RWPE1 (cell line): Measurements from ENCODE around the gene KCNK13.

Source experiments
- CTCF ChIA-PET: fragments of 350-600 bp; sonication (Branson Sonifier 250); formaldehyde crosslinking; extraction: SDS; loops from one replicate; lab custom pipeline; 2021; lab: Yijun Ruan, JAX
- POLR2A ChIA-PET: fragments of 400-600 bp; formaldehyde crosslinking; extraction: SDS; loops from one replicate; lab custom pipeline; 2020; ENCODE audit warnings: antibody characterized with exemption; ENCODE audit not compliant: low non-redundant PET; lab: Yijun Ruan, JAX
- DNase-seq: peaks from one replicate; pipeline ENCODE4 v3.0.0; 2012; ENCODE audit warnings: low spot score
- H3K27ac ChIP-seq: fragments of 450-650 bp; 2 replicates; pipeline ENCODE4 v1.5.1; 2017
- TF ChIP-seq, protein P1 (sequence below): fragments of 450-650 bp; conservative IDR thresholded peaks from 2 replicates; pipeline ENCODE4 v1.5.1; 2017; ENCODE audit warnings: low read depth, mild to moderate bottlenecking

The KCNK13 gene

DNA sequence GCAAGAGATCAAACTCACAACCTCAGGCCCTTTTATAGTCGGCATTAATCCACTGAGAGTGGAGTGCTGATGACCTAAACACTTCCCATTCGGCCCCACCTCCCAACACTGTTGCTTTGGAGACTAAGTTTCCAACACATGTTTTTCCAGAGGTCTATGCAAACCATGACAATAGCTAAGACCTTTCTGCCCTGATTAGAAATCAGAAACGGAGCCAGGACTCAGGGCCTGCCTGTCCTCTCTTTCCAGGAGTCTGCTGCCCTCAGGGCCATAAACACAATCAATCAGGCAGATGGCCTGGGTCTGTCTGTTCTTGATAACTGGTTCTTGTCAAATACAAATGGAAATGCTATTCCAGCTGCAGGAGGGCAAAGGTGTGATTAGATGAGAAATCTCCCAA is 97.4 kb downstream of the KCNK13 start:
- CTCF ChIA-PET: no interaction called here
- TF ChIP-seq, protein P1, sequence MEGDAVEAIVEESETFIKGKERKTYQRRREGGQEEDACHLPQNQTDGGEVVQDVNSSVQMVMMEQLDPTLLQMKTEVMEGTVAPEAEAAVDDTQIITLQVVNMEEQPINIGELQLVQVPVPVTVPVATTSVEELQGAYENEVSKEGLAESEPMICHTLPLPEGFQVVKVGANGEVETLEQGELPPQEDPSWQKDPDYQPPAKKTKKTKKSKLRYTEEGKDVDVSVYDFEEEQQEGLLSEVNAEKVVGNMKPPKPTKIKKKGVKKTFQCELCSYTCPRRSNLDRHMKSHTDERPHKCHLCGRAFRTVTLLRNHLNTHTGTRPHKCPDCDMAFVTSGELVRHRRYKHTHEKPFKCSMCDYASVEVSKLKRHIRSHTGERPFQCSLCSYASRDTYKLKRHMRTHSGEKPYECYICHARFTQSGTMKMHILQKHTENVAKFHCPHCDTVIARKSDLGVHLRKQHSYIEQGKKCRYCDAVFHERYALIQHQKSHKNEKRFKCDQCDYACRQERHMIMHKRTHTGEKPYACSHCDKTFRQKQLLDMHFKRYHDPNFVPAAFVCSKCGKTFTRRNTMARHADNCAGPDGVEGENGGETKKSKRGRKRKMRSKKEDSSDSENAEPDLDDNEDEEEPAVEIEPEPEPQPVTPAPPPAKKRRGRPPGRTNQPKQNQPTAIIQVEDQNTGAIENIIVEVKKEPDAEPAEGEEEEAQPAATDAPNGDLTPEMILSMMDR: no peak
- POLR2A ChIA-PET: no interaction called here
- DNase-seq: no peak
- no peak overlapping the region for H3K27ac ChIP-seq

DNA sequence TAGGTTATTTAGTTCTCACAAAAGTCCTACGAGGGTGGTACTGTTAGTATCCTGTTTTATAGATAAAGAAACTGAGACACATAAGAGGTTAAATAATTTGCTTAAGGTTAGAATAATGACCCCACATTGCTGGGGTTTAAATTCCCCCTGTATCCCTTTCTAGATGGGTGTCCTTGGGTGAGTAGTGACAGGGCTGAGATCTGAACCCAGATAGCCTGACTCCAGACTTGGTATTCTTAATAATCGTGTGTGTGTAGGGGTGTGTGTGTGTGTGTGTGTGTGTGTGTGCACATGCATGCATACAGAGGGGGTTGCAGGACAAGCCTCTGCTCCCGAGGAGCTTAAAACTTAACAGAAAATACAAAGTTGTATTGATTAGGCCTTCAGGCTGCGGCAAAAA is 97.9 kb downstream of the KCNK13 start:
- H3K27ac ChIP-seq: no peak overlapping the region
- ChIA-PET CTCF (no interaction called here), POLR2A (no interaction called here)
- TF ChIP-seq, protein P1: no peak
- no peak for DNase-seq

DNA sequence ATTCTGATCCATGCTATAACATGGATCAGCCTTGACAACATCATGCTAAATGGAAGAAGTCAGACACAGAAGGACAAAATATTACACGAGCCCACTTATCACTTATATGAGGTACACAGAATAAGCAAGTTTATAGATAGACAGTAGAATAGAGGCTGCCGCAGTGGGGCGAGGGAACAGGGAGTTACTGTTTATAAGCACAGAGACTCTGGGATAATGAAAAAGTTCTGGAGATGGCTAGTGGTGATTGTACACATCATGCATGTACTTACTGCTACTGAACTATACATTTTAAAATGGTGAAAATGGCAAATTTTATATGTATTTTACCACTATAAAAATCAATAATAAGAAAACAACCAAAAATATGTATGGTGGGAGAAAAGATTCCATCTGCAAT is 99.3 kb downstream of the KCNK13 start:
- CTCF ChIA-PET: no interaction called here
- TF ChIP-seq, protein P1: no peak
- H3K27ac ChIP-seq: no peak overlapping the region
- POLR2A ChIA-PET: no interaction called here
- DNase-seq: no peak

DNA sequence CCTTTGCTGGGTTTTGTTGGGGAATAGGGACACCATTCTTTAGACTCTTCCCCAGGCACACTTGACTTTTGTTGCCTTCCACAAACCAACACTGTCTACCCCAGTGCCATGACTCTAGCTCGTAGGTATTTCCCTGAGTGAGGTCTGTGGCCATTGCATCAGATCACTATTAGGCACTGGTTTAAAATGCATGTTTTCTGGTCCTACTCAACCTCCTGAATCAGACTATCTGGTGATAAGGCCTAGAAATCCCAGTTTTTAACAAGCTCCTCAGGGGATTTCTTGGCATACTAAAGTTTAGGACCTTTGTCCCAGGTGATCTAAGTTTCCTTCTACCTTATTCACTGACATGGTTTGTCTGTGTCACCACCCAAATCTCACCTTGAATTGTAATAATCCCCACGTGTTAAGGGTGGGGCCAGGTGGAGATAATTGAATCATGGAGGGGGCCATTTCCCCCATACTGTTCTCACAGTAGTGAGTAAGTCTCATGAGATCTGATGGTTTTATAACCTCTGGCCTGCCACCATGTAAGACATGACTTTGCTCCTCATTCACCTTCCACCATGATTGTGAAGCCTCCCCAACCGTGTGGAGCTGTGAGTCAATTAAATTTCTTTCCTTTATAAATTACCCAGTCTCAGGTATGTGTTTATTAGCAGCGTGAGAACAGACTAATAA is 106.8 kb downstream of the KCNK13 start:
- TF ChIP-seq, protein P1: no peak
- ChIA-PET CTCF (no interaction called here), POLR2A (no interaction called here)

DNA sequence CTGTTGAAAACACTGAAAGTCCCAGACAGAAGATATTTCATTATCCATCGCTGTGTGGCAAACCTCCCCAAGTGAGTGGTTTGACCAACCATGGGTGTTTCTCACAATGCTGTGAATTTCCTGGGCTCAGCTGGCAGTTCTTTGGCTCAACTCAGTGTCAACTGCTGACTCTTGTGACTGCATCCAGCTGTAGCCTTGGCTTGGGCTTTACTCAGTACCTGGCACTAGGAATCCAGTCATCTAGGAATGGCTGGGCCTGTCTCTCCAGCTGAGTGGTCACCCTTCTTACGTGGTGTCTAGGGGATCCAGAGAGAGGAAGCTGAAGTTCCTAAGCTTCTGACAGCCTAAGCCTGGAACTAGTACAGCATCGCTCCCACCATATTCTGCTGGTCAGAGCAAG is 113.8 kb downstream of the KCNK13 start:
- TF ChIP-seq, protein P1: no peak
- DNase-seq: no peak
- ChIA-PET POLR2A (no interaction called here), CTCF (interaction anchor here (0.6 kb wide), 1 partner anchor 19 kb away, joined by 3 read pairs; no protein-coding TSS in a partner anchor)
- H3K27ac ChIP-seq: no peak overlapping the region

More for the DNA sequence above, 106.8 kb downstream of the KCNK13 start:
- no peak for DNase-seq
- no peak overlapping the region for H3K27ac ChIP-seq

DNA sequence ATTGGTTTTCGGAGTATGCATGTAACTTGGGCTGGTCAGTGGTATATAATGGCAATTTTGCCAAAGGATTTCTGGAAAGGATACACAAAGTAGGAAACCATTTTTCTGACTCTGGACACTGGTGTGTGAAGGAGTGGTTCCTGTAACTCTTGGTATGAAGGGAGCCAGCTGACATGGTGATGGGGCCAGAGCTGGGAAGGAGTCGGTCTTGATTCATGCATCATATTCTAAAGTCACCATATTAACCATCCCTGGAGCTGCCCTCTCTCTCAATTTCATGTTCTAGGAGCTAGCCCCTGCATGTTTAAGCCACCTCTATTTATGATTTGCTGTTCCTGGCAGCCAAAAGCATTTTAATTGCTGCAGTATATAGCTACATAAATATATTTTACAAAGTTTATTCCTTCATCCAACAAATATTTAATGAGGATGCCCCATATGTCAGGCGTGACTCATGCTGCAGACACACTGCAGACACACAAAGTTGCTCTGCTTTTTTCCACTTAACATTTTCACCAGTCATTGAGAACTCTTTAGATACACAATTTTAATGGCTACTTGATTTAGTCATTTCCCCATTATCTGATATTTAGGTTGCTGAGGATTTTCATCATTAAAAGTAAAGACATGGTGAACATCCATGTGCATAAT is 115.9 kb downstream of the KCNK13 start:
- no peak overlapping the region for H3K27ac ChIP-seq
- POLR2A ChIA-PET: no interaction called here
- TF ChIP-seq, protein P1: no peak
- CTCF ChIA-PET: no interaction called here
- DNase-seq: no peak
